Left lung (tissue), 10 donors: ENCODE measurements around the gene RGS12. TPM values are rescaled to one million over a fixed set of nuclear protein-coding genes. Genes with fewer than 3 reads are reported as not detected.

Experiments
- ATAC-seq: fragments of 200-7000 bp; cut with Tn5 transposase; one replicate; pipeline ENCODE4 v1.9.1; 2020; ENCODE audit warnings: moderate library complexity
- DNase-seq, 4 donors: peaks; one replicate each; pipeline ENCODE4 v3.0.0-alpha.2; 2013 to 2020
- H3K27ac ChIP-seq, 2 donors: fragments of 200-600 bp; sonication (generic) in 1 of 2; one replicate each; pipeline versions ENCODE4 v1.5.0 to v1.8.0; 2020 to 2021
- H3K27me3 ChIP-seq, 2 donors: fragments of 200-600 bp; sonication (generic) in 1 of 2; one replicate each; pipeline versions ENCODE4 v1.5.0 to v1.8.0; 2020 to 2021
- H3K36me3 ChIP-seq, 2 donors: fragments of 200-600 bp; sonication (generic) in 1 of 2; one replicate each; pipeline versions ENCODE4 v1.5.0 to v1.8.0; 2020 to 2021
- H3K4me1 ChIP-seq, 2 donors: fragments of 200-600 bp; one replicate each; pipeline ENCODE4 v1.8.0; 2021
- H3K4me3 ChIP-seq, 2 donors: fragments of 200-600 bp; sonication (generic) in 1 of 2; one replicate each; pipeline versions ENCODE4 v1.5.0 to v1.8.0; 2020 to 2021; ENCODE audit warnings: mild to moderate bottlenecking in 1 of 2
- H3K9me3 ChIP-seq, 2 donors: fragments of 200-600 bp; sonication (generic) in 1 of 2; one replicate each; pipeline versions ENCODE4 v1.5.0 to v1.8.0; 2020 to 2021
- CTCF ChIP-seq, 2 donors: fragments of 200-600 bp; sonication (generic) in 1 of 2; IDR thresholded peaks; one replicate each; pipeline versions ENCODE4 v1.5.0 to v1.8.0; 2021; ENCODE audit warnings: antibody characterized with exemption in 2 of 2
- intact Hi-C, 2 donors: fragments of 100-400 bp; cut with DNase I; formaldehyde crosslinking; loops; one replicate each; pipeline versions ENCODE4 v1.11.2 to v1.14.2; 2022
- polyA plus RNA-seq, 6 donors: library from polyadenylated mRNA; unstranded; fragments of 120-200 nt; gene quantifications; one replicate each; pipeline ENCODE4 v1.2.1, GENCODE V29; 2013; ENCODE audit not compliant: insufficient read length in 6 of 6
- total RNA-seq, 2 donors: library from RNA; stranded (reverse); fragmentation: NEBNext Ultra II Directional; extraction: Animal tissue kit (Norgen Biotek cat#: 25700); gene quantifications; one replicate each; pipeline ENCODE4 v1.2.1, GENCODE V29; 2021
- donor health status: DM: no; HTN: yes; CAD: no.
- donor health status: DM: no; HTN: no; CAD: no.

The RGS12 gene
- total and polyA plus RNA-seq, 8 donors, result 28.2 to 80.7 (median 68.2) TPM

GRCh38 chr4:3283916-3284315 is 8.9 kb upstream of the RGS12 start:
- peaks cover 0 to 5% of the 10 kb centered on the region in 2 donors for H3K9me3 ChIP-seq
- intact Hi-C loops, result no loop called here
- H3K36me3 ChIP-seq, result no peaks in the 10 kb centered on the region
- H3K27ac ChIP-seq, result no peak overlapping the region
- H3K4me1 ChIP-seq, result peaks cover 0 to 15% of the 10 kb centered on the region in 2 donors
- DNase-seq (no peak), ATAC-seq (no peak)
- peaks cover 0 to 35% of the 10 kb centered on the region in 2 donors for H3K27me3 ChIP-seq
- H3K4me3 ChIP-seq, result no peak overlapping the region
- TF ChIP-seq CTCF (IDR thresholded peaks at IDR 0.05), result no peak

DNA sequence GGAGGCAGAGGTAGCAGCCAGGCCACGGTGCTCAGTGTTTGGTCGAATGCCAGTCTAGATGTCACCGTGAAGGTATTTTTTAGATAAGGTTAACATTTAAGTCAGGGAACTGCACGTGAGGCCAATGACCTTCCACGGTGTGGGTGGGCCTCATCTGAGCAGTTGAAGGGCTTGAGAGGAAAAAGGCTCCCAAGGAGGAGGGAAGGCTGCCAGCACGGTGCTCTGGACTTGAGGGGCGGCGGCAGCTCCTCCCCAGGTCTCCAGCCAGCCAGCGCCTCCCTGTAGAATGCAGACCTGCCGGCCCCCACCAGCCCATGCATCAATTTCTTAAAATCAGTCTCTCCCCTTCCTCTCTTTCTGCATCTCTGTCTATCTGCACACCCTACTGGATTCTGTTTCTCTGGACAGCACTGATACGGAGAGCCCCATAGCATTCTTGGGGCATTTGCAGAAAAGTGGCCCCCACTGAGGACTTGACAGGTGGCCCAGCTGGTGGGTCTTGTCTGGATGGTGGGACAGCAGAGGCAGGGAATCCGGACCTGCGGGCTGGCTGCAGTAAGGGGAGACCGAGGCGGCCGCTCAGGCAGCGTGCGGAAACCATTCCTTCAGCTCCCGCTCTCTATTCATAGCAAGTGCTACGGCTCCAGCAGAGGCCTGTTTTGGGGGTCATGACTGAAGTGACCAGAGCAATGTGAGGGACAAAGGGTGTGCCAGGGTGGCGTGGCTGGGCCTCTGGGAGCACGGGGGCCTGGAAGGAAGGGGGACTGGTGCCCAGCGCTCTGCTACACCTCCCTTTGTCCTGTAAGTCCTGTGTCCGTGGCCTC is 7.9 kb upstream of the RGS12 start:
- ATAC-seq (no peak), DNase-seq (no peak)
- H3K4me1 ChIP-seq, result peaks cover 0 to 15% of the 10 kb centered on the region in 2 donors
- H3K27ac ChIP-seq, result no peak overlapping the region
- peaks cover 0 to 35% of the 10 kb centered on the region in 2 donors for H3K27me3 ChIP-seq
- TF ChIP-seq CTCF (IDR thresholded peaks at IDR 0.05), result no peak
- no peaks in the 10 kb centered on the region for H3K36me3 ChIP-seq
- intact Hi-C loops, result no loop called here
- peaks cover 0 to 5% of the 10 kb centered on the region in 2 donors for H3K9me3 ChIP-seq
- no peak overlapping the region for H3K4me3 ChIP-seq

DNA sequence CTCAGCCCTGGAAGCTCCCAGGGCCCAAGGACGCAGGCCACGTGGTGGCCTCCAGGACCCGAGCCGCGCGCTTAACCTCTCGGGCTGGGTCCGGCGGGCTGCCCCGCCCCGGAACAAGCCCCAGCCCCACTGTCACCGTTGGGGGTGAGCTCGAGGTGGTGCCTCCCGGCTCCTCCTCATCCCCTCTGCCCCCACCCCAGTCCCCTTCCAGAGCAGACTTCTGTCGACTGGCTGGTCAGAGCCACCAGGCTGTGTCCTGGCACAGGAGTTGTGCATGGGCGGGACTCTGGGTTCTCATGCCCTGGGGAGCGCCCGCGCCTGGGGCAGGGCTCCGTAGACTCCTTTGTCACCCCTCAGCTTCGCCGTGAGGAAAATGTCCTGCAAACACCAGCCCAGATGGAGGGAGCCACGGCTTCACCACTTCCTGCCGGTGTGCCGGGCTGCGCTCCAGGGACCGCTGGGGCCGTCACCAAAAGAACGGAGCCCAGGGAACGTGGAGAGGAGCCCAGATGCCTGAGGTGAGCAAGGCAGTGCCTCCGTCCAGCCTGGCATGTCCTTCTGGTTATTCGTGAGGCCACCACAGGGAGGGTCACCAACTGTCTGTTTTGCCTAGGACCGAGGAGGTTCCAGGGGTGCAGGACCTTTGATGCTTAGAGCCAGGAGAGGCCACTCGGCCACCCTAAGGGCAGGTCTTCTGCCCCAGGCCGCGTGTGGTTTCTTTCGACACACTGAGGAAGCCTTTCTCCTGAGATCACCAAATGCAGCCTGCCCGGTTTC is 7.1 kb upstream of the RGS12 start:
- no peak for TF ChIP-seq CTCF (IDR thresholded peaks at IDR 0.05)
- Histone ChIP-seq H3K4me1 (peaks cover 0 to 16% of the 10 kb centered on the region in 2 donors), H3K9me3 (peaks cover 0 to 5% of the 10 kb centered on the region in 2 donors), H3K27me3 (peaks cover 0 to 35% of the 10 kb centered on the region in 2 donors), H3K27ac (no peak overlapping the region), H3K4me3 (no peak overlapping the region), H3K36me3 (no peaks in the 10 kb centered on the region)
- peak in 1 of 4 donors; percentile 60 for DNase-seq
- ATAC-seq, result peak; percentile 61
- intact Hi-C loops, result no loop called here

DNA sequence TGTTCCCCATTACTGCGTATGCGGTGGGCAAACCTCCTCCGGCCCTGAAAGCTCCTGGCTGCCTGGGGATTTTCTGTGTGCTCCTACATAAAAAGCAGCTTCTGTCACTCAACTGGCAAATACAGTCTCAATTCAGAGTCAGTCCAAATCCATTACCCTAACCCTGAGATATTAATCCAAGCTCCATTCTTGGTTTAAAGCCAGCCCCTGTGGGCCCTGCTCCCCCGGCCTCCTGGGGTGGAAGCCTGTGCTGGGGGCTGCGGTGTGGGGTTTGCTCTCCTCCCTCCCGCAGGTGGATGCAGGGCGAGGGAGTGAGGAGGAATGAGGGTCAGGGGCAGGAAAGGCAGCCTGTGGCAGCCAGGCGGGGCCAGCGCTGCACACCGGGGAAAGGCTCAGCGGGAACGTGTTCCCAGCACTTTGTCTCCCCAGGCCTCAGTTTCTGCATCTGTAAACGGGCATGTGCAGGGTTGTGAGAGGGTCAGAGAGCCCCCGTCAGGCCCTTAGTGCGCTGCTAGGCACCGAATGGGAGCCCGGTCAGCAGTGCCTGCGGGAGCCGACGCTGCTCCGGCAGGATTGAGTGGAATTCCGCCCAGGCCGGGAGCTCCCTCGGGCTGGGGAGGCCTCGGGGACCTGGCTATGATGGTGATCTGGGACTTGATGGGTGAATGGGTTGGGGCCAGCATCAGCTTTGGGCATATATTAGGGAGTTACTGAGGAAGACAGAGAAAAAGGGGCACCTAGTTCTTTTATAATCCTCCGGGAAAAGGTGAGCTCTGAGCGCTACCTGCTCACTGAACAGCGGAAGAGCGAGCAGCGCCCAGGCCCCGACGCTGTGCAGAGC is 6.3 kb upstream of the RGS12 start:
- no peak for TF ChIP-seq CTCF (IDR thresholded peaks at IDR 0.05)
- ATAC-seq, result no peak
- peaks cover 0 to 3% of the 10 kb centered on the region in 2 donors for H3K9me3 ChIP-seq
- H3K27me3 ChIP-seq, result peaks cover 0 to 40% of the 10 kb centered on the region in 2 donors
- H3K36me3 ChIP-seq, result no peaks in the 10 kb centered on the region
- H3K4me1 ChIP-seq, result peaks cover 2 to 24% of the 10 kb centered on the region in 2 donors
- no peak overlapping the region for H3K4me3 ChIP-seq
- no peak for DNase-seq
- intact Hi-C loops, result no loop called here
- H3K27ac ChIP-seq, result no peak overlapping the region
